Right forelimb (tissue), 1 donor: ENCODE results near the gene BID.

Experiments
- DNase-seq: peaks from one replicate; pipeline ENCODE4 v3.0.0-alpha.2; 2018

BID gene

DNA sequence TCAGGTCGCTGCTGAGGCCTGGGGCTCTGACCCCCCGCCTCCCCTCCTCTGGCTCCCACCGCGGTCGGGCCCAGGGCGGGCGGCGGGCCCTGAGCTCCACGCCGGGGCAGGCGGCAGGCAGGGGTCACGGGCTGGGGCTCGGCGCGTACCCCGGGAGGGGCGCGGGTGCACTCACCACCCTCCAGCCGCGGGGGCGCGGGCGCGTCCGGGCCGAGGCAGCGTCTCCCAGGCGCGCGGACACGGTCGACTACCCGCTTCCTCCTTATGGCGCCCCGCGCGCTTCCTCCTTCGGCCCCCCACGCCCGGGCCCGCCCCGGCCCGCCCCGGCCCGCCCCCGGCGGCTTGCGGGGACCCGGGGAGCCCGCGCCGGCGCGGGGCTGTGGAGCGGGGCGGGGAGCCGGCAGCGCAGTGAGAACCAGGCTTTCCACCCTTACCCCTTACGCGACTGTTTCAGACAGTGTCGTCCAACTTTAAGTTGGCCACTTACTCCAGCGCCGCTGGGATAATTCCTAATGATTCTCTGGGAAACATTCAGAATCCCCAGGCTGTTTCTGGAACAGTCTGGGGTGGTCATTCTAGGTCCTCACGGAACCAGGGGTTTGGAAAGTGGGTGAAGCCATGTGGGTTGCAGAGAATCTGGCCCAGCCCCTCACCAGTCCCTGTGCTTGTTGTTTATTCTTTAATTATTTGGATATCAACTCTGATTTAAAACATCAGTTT is at the start of gene BID:
TSS of gene BID (minus strand) at position 264 of the 720 bp plus-strand sequence. CDS start 24,353 bp downstream, outside the sequence.
- no peak for DNase-seq

GRCh38 chr22:17823964-17824363 is 49.7 kb upstream of the BID start:
- DNase-seq: no peak

GRCh38 chr22:17823226-17823625 is 49.0 kb upstream of the BID start:
- no peak for DNase-seq

- no peak for DNase-seq
Observed at GRCh38 chr22:17822087-17822486, 47.8 kb upstream of the BID start.

GRCh38 chr22:17820879-17821439 is 46.7 kb upstream of the BID start:
- no peak for DNase-seq

DNA sequence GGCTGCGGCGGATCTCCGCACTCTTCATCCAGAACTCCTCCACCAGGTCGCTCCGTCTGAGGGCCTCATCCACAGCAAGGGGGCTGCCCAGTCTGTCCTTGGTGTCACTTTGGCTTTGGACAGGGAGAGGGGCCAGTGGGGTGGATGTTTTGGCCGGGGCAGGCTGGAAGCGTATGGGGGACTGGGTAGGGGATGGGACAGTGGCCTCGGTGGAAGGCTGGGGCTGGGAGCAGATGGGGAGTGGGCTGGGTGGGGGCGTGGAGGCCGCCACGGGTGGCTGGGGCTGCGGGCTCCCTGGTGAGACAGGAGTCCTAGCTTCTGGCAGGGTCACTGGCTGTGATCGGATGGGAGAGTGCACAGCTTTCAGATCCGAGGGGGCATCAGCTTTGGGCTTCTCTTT is 44.4 kb upstream of the BID start:
- DNase-seq: no peak

DNA sequence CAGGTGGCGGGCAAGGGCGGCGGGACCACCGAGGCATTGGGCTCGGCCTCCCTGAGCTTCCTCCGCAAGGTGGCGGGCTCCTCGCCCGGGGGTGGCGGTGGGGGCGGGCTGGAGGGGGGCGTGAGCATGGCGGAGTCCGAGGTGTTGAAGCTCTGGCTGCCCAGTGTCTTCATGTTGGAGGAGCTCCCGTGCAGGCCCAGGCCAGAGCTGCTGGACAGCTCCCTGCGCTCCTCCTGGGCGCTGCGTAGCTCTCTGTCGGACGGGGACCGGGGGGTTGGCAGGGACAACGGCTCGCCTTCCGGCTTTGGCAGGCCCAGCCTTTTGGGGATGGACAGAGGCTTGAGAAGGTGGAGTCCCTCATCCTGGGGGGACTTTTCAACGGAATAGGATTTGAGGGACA is 43.9 kb upstream of the BID start:
- DNase-seq: no peak

- no peak for DNase-seq
Observed at GRCh38 chr22:17817511-17818065, 43.3 kb upstream of the BID start.

- no peak for DNase-seq
Observed at GRCh38 chr22:17817079-17817478, 42.8 kb upstream of the BID start.

- no peak for DNase-seq
Observed at GRCh38 chr22:17816649-17817048, 42.4 kb upstream of the BID start.

DNA sequence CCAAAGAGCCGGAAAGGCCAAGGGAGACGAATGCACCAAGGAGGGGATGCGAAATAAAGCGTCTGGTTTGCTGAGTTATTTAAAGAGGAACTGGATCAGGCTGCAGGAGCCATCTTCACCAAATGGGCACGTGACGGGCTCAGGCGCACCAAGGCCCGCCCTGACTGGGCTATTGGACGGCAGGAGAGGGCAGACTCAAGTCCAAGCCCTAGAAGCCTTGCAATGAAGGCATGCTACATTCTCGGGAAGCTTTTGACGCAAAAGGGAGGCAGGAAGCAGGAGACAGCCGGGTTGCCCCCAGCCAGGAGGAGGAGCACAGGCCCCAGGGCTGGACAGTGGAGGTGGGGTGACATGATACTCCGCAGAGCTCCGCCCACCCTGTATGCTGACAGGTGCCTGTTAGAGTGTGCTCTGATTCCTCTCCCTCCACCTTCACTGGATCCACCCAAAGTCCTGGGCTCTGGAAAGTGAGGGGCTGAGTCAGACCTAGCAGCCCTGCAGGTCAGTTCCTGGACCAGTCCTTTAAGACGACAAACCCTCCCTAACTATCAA is 41.5 kb upstream of the BID start:
- DNase-seq: no peak

- no peak for DNase-seq
Observed at GRCh38 chr22:17814830-17815229, 40.6 kb upstream of the BID start.

DNA sequence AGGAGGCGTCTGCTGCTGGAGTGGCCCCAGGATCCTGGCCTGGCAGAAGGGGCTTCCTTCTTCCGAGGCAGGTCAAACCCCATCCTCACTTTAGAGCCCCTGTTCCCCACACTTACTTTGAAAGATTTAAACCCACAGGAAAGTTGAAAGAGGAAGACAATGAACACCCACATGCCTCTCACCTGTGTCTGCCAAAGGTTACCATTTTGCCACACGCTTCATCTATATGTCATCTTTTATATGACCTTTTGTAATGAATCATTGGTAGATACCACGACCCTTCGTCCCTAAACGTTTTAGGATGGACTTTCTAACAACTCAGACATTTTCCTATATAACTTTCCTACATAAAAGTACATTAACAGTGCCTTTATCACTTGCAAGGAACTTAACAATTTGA is 39.8 kb upstream of the BID start:
- no peak for DNase-seq

DNA sequence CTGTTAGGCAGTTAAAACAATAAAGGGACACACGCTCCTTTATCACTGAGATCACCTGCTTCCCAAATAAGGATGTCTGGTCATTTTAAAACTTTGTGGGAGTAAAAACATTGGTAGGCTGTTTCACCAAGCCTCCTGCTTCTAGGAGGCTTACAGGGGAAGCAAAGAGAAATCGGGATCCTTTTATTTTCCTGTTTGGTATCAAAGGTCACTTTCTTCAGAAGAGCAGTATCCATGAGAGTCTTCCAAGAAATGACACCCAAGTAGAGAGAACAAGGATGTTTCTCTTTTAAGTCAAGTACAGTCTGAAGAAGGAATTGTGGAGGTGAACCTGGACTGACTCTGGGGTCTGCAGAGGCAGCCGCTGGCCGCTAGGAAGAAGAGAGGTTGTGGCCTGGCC is 36.9 kb upstream of the BID start:
- DNase-seq: no peak

DNA sequence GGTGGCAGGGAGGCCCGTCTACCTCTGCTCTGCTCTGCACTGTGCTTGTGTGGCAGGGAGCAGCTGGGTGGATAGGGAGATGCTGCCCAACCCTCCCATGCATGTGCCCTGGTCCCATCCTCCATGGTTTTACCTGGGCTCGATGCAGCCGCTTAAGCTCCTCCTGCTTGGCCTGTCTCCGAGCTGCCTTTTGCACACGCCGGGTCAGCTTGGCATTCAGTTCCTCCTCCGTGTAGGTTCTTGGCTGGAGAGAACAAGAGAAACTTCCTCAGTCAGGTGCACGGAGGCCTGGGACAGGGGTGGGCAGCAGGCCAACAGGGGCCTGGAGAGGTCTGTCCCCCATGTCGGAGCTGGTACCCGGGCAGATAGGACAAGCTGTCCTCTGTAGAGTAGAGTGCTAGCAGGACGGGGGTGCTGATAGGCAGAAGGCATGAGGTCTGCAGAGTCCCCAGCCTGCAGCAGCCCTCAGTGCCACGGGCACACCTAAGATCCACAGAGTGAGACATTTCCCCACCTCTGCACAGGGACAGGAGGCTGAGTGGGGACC is 36.4 kb upstream of the BID start:
- DNase-seq: no peak

DNA sequence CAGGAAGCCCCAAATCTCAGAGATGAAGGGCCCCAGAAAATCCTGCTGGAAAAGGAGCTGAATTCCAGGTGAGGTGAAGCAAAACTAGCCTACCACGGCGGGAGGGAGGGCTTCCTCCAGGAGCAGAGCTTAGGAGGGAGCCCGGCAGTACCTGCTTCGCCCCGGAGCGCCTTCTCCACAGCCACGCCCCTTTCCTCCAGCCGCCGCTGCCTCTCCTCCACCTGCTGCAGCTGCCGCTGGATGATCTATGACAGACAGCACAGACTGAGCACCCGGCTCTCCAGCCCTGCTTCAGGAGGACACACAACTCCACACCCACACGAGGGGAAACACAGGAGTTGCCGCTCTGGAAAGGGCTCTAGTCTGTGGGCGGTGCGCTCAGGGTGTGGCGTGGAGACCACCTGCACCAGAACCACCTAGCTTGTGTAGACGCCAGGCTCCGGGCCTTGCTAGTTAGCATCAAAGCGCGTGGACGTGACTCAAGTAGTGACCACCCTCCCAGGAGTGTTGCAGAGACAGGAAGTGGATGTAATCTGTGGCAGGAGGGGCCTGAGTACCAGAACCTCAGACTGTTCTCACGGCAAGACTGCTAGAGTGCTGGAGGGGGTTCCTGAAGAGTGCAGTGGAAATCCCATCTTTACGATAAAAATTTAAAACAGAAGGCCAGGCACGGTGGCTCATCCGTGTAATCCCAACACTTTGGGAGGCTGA is 34.6 kb upstream of the BID start:
- no peak for DNase-seq

DNA sequence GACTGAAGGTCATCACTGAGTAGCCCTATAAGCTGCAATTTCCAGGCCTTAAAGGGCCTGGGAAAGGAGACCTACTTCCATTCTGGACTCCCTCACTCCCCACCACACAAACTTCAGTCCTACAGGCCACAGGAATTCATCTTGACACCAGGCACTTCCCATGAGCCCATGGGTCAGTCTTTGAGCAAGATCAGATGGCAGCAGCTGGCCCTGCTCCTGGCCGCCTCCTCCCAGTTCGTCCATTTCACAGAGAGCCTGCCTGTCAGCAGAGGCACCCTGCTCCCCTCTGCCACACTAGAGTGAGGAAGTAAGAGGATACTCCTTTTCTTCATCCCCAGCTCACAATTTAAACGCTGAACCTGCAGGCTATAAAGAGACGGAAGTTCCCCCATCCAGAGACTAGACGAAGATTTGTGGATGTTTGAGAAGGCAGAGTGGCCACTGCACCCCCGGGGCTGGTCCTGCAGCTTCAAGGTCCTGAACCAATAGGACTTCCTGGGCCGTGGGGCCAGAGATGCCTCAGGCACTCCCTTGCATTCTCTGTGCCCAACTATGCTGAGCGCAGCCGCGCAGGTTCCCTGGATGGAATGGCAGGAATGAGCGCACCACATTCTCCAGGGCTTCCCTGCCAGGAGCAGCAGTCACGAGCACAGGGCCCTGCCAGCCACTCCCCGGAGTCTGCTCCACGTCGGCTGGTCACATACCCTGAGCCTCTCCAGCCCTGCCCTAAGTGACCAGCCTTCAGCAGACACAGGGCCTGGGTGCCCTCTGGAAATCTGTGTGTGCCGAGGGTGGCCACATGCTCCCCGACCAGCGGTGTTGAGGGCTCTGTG is 33.5 kb upstream of the BID start:
- DNase-seq: no peak

DNA sequence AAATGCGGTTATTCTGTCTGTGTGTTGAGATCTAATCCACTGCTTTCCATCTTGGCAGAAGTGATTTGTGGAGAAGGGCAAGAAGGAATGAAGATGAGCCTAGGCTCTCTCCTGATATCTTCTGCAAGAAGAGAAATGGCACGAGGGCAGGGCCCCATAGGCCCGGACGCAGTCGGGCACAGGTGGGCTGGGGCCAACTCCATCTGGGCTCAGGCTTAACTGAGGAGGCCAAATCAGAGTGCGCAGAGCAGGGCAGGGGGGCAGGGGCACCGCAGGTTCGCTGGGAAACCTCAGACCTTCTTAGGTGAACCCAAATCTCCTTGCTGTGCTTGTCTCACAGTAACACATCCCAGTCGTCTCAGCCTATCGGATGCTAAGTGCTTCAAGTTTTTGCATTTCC is 32.8 kb upstream of the BID start:
- no peak for DNase-seq

DNA sequence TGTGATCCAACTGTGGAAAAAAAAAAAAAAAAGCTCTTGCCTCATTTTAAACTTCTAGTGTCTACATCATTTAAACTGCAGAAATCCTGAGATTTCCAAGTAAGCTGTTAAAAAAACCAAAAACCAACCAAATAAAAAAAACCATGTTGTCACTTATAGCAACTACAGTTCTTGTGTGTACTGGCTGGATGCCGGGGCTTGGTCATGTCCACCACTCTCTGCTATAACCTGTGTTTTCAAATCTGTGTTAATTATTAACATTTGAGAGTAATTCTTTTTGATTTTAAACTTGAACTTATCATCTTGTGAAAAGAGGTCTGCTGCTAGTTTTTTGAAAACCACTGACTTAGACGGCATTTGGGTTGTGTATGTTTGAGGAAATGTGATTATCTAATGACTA is 32.2 kb upstream of the BID start:
- DNase-seq: no peak

- no peak for DNase-seq
Observed at GRCh38 chr22:17804331-17805080, 30.2 kb upstream of the BID start.

DNA sequence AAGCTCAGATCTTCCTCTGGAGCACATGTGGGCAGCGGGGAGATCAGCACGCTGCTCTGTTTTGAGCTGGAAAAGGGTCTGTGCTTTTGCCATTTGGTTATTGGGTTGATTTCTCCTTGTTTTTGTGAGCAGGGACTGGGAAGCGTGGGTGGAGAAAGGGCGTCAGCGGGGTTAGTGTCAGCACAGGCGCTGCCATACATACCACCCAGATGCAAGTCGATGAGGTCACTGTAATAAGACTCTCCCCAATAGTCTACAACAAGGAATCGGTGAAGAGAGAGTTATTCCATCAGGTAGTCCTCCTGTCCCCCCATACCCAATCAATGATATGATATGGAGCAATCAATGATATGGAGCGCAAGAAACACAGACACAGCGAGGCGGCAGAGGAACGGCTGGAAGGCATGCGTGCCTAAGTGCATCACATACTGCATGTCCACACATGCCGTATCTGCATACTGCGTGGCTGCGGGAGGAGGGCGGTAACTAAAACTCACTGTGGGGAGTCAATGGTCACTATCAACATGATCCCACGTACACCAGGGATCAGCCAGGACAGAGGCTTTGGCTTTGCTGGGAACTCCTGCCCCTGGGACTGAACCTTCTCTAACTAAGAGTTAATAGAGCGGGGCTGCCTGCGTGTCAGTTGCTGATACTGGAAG is 29.5 kb upstream of the BID start:
- no peak for DNase-seq
